AG04450 (cell line): ENCODE data around the gene AAMDC. TPM values are rescaled to one million over a fixed set of nuclear protein-coding genes. Genes with fewer than 3 reads are reported as not detected.

Source experiments
- CTCF ChIA-PET: fragments of 300-600, 350-600 bp; formaldehyde crosslinking; extraction: SDS; loops from one replicate; lab custom pipeline; 2022; ENCODE audit warnings: antibody characterized with exemption, inconsistent platforms; lab: Charles Lee
- POLR2A ChIA-PET: fragments of 350-600 bp; formaldehyde crosslinking; extraction: SDS; loops from one replicate; lab custom pipeline; 2021; ENCODE audit warnings: antibody characterized with exemption, inconsistent platforms; lab: Yijun Ruan, JAX
- DNase-seq: peaks from one replicate; pipeline ENCODE4 v3.0.0-alpha.2; 2011; ENCODE audit warnings: low read depth, low spot score
- H3K27ac ChIP-seq: one replicate; pipeline ENCODE4 v1.5.1; 2012; ENCODE audit warnings: low read depth, low read length, control low read depth
- H3K27me3 ChIP-seq: one replicate; pipeline ENCODE4 v1.6.0; 2012; ENCODE audit warnings: low read length; ENCODE audit not compliant: control insufficient read depth, insufficient read depth
- H3K4me3 ChIP-seq: 2 replicates; pipeline ENCODE4 v1.5.1; 2011; ENCODE audit warnings: mild to moderate bottlenecking, low read depth, low read length, control low read depth
- H3K9me3 ChIP-seq: 2 replicates; pipeline ENCODE4 v1.5.1; 2012; ENCODE audit warnings: low read length; ENCODE audit not compliant: control insufficient read depth, insufficient read depth
- CTCF ChIP-seq: IDR thresholded peaks from 2 replicates; pipeline ENCODE4 v1.5.1; 2011; ENCODE audit warnings: low read depth, low read length, control low read depth, inconsistent platforms
- polyA minus RNA-seq: library from RNA; depleted of rRNA, polyadenylated mRNA; stranded (reverse); fragments of >200 nt; gene quantifications from 2 replicates; pipeline ENCODE4 v1.2.3, GENCODE V29; 2011; rRNA and poly(A)+ RNA removed
- polyA plus RNA-seq: library from polyadenylated mRNA; depleted of rRNA; stranded (reverse); fragments of >200 nt; gene quantifications from 2 replicates; pipeline ENCODE4 v1.2.3, GENCODE V29; 2011; rRNA removed

AAMDC gene
- polyA plus RNA-seq (45.9 and 57.7 TPM in 2 replicates), polyA minus RNA-seq (8.8 and 12.7 TPM in 2 replicates)

GRCh38 chr11:77820565-77821348, at the start of gene AAMDC, which contains the start of gene RSF1:
Gene AAMDC, plus strand, starts transcription at chr11:77821144. Its CDS starts 21,353 bp downstream, at chr11:77842497.
Gene RSF1, minus strand, starts transcription at chr11:77820722. Its CDS starts 8 bp downstream, at chr11:77820714.
- no peaks in the 10 kb centered on the region for H3K27me3 ChIP-seq
- POLR2A ChIA-PET: interaction anchor here (1.0 to 1.4 kb wide), 2 partner anchors 174 to 367 kb away, joined by 3 to 5 read pairs; partner anchors contain the start of genes INTS4 and KCTD21
- peak within 1 kb of the TSS; percentile 94 for H3K4me3 ChIP-seq
- H3K27ac ChIP-seq: peak within 1 kb of the TSS; percentile 79
- DNase-seq: peak; percentile 98
- TF ChIP-seq CTCF: peak; percentile 82
- CTCF ChIA-PET: interaction anchor here (0.8 to 3.7 kb wide), 5 partner anchors 11 to 187 kb away, joined by 3 to 19 read pairs (median 4); no protein-coding TSS in a partner anchor
- H3K9me3 ChIP-seq: no peaks in the 10 kb centered on the region; the same call in 1 of the 2 replicates

GRCh38 chr11:77775936-77776335, 45.0 kb upstream of the AAMDC start:
- Histone ChIP-seq H3K9me3 (no peaks in the 10 kb centered on the region), H3K4me3 (no peak overlapping the region), H3K27me3 (no peaks in the 10 kb centered on the region), H3K27ac (no peak overlapping the region)
- POLR2A ChIA-PET: no interaction called here
- DNase-seq: no peak
- CTCF ChIA-PET: interaction anchor here (0.5 to 1.6 kb wide), 14 partner anchors 11 to 547 kb away, joined by 3 to 7 read pairs (median 4); partner anchors contain the start of genes ALG8 and INTS4
- TF ChIP-seq CTCF: no peak

- CTCF ChIA-PET: interaction anchor here (0.5 to 1.6 kb wide), 13 partner anchors 11 to 548 kb away, joined by 3 to 7 read pairs (median 4); partner anchors contain the start of genes ALG8 and INTS4
These were observed 44.5 kb upstream of the AAMDC start for GRCh38 chr11:77776455-77776854.

GRCh38 chr11:77778118-77778517, 42.8 kb upstream of the AAMDC start:
- no peak for TF ChIP-seq CTCF
- no peak overlapping the region for H3K4me3 ChIP-seq
- no peaks in the 10 kb centered on the region for H3K9me3 ChIP-seq
- ChIA-PET CTCF (no interaction called here), POLR2A (no interaction called here)
- no peak for DNase-seq
- no peaks in the 10 kb centered on the region for H3K27me3 ChIP-seq
- no peak overlapping the region for H3K27ac ChIP-seq

More at GRCh38 chr11:77776455-77776854, 44.5 kb upstream of the AAMDC start:
- POLR2A ChIA-PET: no interaction called here
- Histone ChIP-seq H3K27ac (no peak overlapping the region), H3K9me3 (no peaks in the 10 kb centered on the region), H3K4me3 (no peak overlapping the region), H3K27me3 (no peaks in the 10 kb centered on the region)
- DNase-seq: no peak
- TF ChIP-seq CTCF: peak; percentile 46
